LNCaP clone FGC (cell line): Measurements from ENCODE around the gene LIPK.

ENCODE experiments used
- DNase-seq: peaks from one replicate; pipeline ENCODE4 v3.0.0-alpha.2; 2011; ENCODE audit warnings: low read depth
- H3K4me3 ChIP-seq: 2 replicates; pipeline ENCODE4 v1.5.1; 2011; ENCODE audit warnings: mild to moderate bottlenecking, low read depth, low read length, control low read depth
- TF ChIP-seq, protein P1 (sequence below): IDR thresholded peaks from 2 replicates; pipeline ENCODE4 v1.5.1; 2012; ENCODE audit warnings: mild to moderate bottlenecking; ENCODE audit not compliant: control insufficient read depth, insufficient read depth; ENCODE audit errors: extremely low read depth

Gene LIPK

GRCh38 chr10:88762906-88763305 is 56.9 kb downstream of the LIPK start:
- no peak for DNase-seq
- TF ChIP-seq, protein P1, sequence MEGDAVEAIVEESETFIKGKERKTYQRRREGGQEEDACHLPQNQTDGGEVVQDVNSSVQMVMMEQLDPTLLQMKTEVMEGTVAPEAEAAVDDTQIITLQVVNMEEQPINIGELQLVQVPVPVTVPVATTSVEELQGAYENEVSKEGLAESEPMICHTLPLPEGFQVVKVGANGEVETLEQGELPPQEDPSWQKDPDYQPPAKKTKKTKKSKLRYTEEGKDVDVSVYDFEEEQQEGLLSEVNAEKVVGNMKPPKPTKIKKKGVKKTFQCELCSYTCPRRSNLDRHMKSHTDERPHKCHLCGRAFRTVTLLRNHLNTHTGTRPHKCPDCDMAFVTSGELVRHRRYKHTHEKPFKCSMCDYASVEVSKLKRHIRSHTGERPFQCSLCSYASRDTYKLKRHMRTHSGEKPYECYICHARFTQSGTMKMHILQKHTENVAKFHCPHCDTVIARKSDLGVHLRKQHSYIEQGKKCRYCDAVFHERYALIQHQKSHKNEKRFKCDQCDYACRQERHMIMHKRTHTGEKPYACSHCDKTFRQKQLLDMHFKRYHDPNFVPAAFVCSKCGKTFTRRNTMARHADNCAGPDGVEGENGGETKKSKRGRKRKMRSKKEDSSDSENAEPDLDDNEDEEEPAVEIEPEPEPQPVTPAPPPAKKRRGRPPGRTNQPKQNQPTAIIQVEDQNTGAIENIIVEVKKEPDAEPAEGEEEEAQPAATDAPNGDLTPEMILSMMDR: no peak
- H3K4me3 ChIP-seq: no peak overlapping the region

DNA sequence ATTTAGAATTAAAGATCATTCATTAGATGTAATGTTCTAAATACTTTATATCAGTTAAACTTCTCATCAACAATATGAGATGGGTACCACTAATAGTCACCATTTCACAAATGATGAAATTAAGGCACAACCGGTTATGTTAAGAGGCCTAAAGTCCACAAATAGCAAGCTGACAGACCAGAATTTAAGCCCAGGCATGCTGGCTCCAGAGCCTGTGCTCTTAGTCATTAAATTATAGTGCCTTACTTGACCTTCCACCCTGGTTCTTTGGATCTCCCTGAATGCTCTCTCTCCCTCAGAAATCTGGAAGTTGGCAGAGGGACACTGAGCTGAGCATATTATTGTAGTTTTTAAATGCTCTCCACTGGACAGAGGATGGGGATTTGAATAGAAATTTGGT is 57.4 kb downstream of the LIPK start:
- no peak for DNase-seq
- TF ChIP-seq, protein P1: no peak
- H3K4me3 ChIP-seq: no peak overlapping the region

GRCh38 chr10:88764110-88764509 is 58.1 kb downstream of the LIPK start:
- TF ChIP-seq, protein P1: no peak
- DNase-seq: no peak
- no peak overlapping the region for H3K4me3 ChIP-seq

- TF ChIP-seq, protein P1: no peak
- DNase-seq: no peak
- no peak overlapping the region for H3K4me3 ChIP-seq
Observed at GRCh38 chr10:88765816-88766215, 59.8 kb downstream of the LIPK start.

- H3K4me3 ChIP-seq: no peak overlapping the region
- TF ChIP-seq, protein P1: no peak
- no peak for DNase-seq
Observed at GRCh38 chr10:88769384-88769783, 63.3 kb downstream of the LIPK start.

- H3K4me3 ChIP-seq: no peak overlapping the region
- TF ChIP-seq, protein P1: no peak
- no peak for DNase-seq
Observed at GRCh38 chr10:88781206-88781605, 75.2 kb downstream of the LIPK start.

GRCh38 chr10:88782222-88782621 is 76.2 kb downstream of the LIPK start:
- DNase-seq: no peak
- no peak overlapping the region for H3K4me3 ChIP-seq
- TF ChIP-seq, protein P1: no peak
